OCI-M1 (cell line): Measurements from ENCODE around the gene TMEM217.

Experiments
- DNase-seq: peaks from one replicate; lab custom pipeline; 2025; lab: John Stamatoyannopoulos, UW

The TMEM217 gene

DNA sequence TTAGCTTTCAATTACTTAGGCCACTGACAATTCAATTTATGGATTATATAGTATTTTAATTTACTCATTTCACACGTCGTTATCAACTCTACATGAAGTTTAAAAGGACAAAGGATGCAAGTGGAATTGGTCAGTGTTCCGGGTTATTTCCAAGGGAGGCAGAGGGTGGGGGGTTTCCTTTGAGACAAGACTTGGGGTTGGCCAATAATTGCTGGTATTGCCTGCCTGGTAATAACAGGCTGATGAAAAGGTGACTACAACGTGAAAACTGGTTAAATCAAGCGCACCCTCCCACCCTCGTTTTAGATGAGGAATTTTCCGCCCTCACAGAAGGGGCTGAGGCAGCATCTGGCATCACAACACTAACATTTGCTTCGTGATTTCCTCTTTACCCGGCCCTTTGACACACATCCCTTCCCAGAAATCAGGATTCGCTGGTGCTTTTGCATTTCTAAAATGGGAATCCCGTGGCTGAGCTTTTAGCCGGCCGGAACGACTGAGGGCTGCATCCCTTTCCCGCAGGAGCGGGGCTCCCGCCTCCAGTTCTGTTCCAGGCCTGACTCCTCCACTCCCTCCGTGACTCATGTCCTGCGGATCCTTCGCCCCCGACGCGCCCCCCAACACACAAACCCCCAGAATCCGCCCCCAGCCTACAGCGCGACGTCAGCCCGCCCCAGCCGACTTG lies 89.0 kb downstream of the TMEM217 start:
- DNase-seq = peak; percentile 85

- DNase-seq = no peak
Observed at GRCh38 chr6:37168163-37168758, 89.7 kb downstream of the TMEM217 start.

- DNase-seq = no peak
Observed at GRCh38 chr6:37162740-37163139, 95.2 kb downstream of the TMEM217 start.
